Progenitor cell of endocrine pancreas (in vitro differentiated cells): ENCODE data around the gene NKAIN2. TPM values are rescaled to one million over a fixed set of nuclear protein-coding genes. Genes with fewer than 3 reads are reported as not detected.

Experiments used
- DNase-seq: peaks from one replicate; pipeline ENCODE4 v3.0.0; 2021; ENCODE audit warnings: low spot score; ENCODE audit not compliant: unreplicated experiment
- H3K27ac Mint-ChIP-seq: 2 replicates; pipeline ENCODE4 v1.8.0; 2021; ENCODE audit warnings: mild to moderate bottlenecking, moderate library complexity, mixed read lengths
- H3K27me3 Mint-ChIP-seq: 2 replicates; pipeline ENCODE4 v1.8.0; 2021; ENCODE audit warnings: mixed read lengths
- H3K36me3 Mint-ChIP-seq: 2 replicates; pipeline ENCODE4 v1.8.0; 2022; ENCODE audit warnings: mixed read lengths; ENCODE audit not compliant: insufficient read depth
- H3K4me1 Mint-ChIP-seq: 2 replicates; pipeline ENCODE4 v1.8.0; 2021; ENCODE audit warnings: low read depth, mixed read lengths
- H3K4me3 Mint-ChIP-seq: 2 replicates; pipeline ENCODE4 v1.8.0; 2021; ENCODE audit warnings: low read depth, mild to moderate bottlenecking, moderate library complexity, mixed read lengths
- H3K9me3 Mint-ChIP-seq: 2 replicates; pipeline ENCODE4 v1.8.0; 2021; ENCODE audit warnings: low read depth, mixed read lengths
- CTCF ChIP-seq: fragments of 200-600 bp; sonication (generic); IDR thresholded peaks from one replicate; pipeline ENCODE4 v1.5.0; 2021; ENCODE audit warnings: antibody characterized with exemption, mild to moderate bottlenecking; ENCODE audit not compliant: unreplicated experiment
- total RNA-seq: library from RNA; stranded (reverse); gene quantifications from 2 replicates; pipeline ENCODE4 v1.2.1, GENCODE V29; 2021

The NKAIN2 gene
- total RNA-seq, 1 donor from 2014 or later: 2.5 TPM

- Mint-ChIP-seq H3K27me3 (no peaks in the 10 kb centered on the region), H3K9me3 (no peaks in the 10 kb centered on the region), H3K4me3 (no peak overlapping the region), H3K27ac (no peak overlapping the region), H3K4me1 (no peaks in the 10 kb centered on the region), H3K36me3 (no peaks in the 10 kb centered on the region)
- no peak for DNase-seq
- TF ChIP-seq CTCF: no peak
Measured at GRCh38 chr6:123901436-123901835, 97.8 kb downstream of the NKAIN2 start.

GRCh38 chr6:123902738-123903313 lies 99.2 kb downstream of the NKAIN2 start:
- Mint-ChIP-seq H3K27ac (no peak overlapping the region), H3K9me3 (no peaks in the 10 kb centered on the region), H3K4me1 (no peaks in the 10 kb centered on the region), H3K4me3 (no peak overlapping the region), H3K36me3 (no peaks in the 10 kb centered on the region), H3K27me3 (peaks cover 3% of the 10 kb centered on the region)
- DNase-seq: no peak
- no peak for TF ChIP-seq CTCF

- DNase-seq: no peak
- Mint-ChIP-seq H3K27ac (no peak overlapping the region), H3K27me3 (peaks cover 4% of the 10 kb centered on the region), H3K36me3 (no peaks in the 10 kb centered on the region), H3K9me3 (no peaks in the 10 kb centered on the region), H3K4me3 (no peak overlapping the region), H3K4me1 (no peaks in the 10 kb centered on the region)
- no peak for TF ChIP-seq CTCF
Measured at GRCh38 chr6:123904228-123904627, 100.6 kb downstream of the NKAIN2 start.

GRCh38 chr6:123908797-123909196 lies 105.1 kb downstream of the NKAIN2 start:
- Mint-ChIP-seq H3K36me3 (no peaks in the 10 kb centered on the region), H3K27me3 (peaks cover 4% of the 10 kb centered on the region), H3K27ac (no peak overlapping the region), H3K4me3 (no peak overlapping the region), H3K9me3 (no peaks in the 10 kb centered on the region), H3K4me1 (peaks cover 4% of the 10 kb centered on the region)
- DNase-seq: no peak
- no peak for TF ChIP-seq CTCF

GRCh38 chr6:123909989-123910388 lies 106.3 kb downstream of the NKAIN2 start:
- Mint-ChIP-seq H3K27me3 (peaks cover 12% of the 10 kb centered on the region), H3K4me3 (no peak overlapping the region)

More at GRCh38 chr6:123909989-123910388, 106.3 kb downstream of the NKAIN2 start:
- DNase-seq: no peak
- no peak overlapping the region for H3K27ac Mint-ChIP-seq
- H3K36me3 Mint-ChIP-seq: no peaks in the 10 kb centered on the region
- H3K4me1 Mint-ChIP-seq: peaks cover 4% of the 10 kb centered on the region
- TF ChIP-seq CTCF: no peak
- H3K9me3 Mint-ChIP-seq: no peaks in the 10 kb centered on the region
